Gastroesophageal sphincter (tissue), 4 donors: ENCODE data around the gene HLA-DMB. TPM values are rescaled to one million over a fixed set of nuclear protein-coding genes. Genes with fewer than 3 reads are reported as not detected.

Source experiments
- ATAC-seq: fragments of 150-250 bp; one replicate; pipeline ENCODE4 v1.9.1; 2016; ENCODE audit warnings: mild to moderate bottlenecking, moderate library complexity
- H3K27ac ChIP-seq, 4 donors: fragments of 200-600 bp; sonication (generic) in 3 of 4; 1 replicate in 3 of 4; 2 replicates in 1 of 4; pipeline ENCODE4 v1.5.1; 2016 to 2019
- H3K27me3 ChIP-seq: fragments of 200-600 bp; sonication (generic); one replicate; pipeline ENCODE4 v1.5.1; 2019
- H3K36me3 ChIP-seq, 2 donors: fragments of 200-600 bp; sonication (generic); one replicate each; pipeline ENCODE4 v1.5.1; 2019; ENCODE audit warnings: control low read depth in 1 of 2
- H3K4me1 ChIP-seq, 3 donors: fragments of 200-600 bp; sonication (generic); 1 replicate in 2 of 3; 2 replicates in 1 of 3; pipeline ENCODE4 v1.5.1; 2016 to 2019; ENCODE audit warnings: control low read depth in 2 of 3
- H3K4me3 ChIP-seq, 2 donors: fragments of 200-600 bp; sonication (generic); one replicate each; pipeline ENCODE4 v1.5.1; 2019; ENCODE audit warnings: mild to moderate bottlenecking in 1 of 2, moderate library complexity in 1 of 2
- H3K9me3 ChIP-seq, 3 donors: fragments of 200-600 bp; sonication (generic); one replicate each; pipeline ENCODE4 v1.5.1; 2017 to 2019; ENCODE audit warnings: control low read depth in 2 of 3
- CTCF ChIP-seq, 4 experiments: fragments of 200-600 bp in 2 of 4; fragments of 450-650 bp in 2 of 4; sonication (generic) in 1 of 4; IDR thresholded peaks; one replicate each; pipeline ENCODE4 v1.5.1; 2017 to 2019; ENCODE audit warnings: antibody characterized with exemption in 4 of 4, mild to moderate bottlenecking in 2 of 4, moderate library complexity in 2 of 4
- EP300 ChIP-seq: sonication (generic); formaldehyde crosslinking; IDR thresholded peaks from one replicate; pipeline ENCODE4 v1.6.1; 2017; ENCODE audit warnings: antibody characterized with exemption, mild to moderate bottlenecking
- POLR2A ChIP-seq, 2 donors: fragments of 450-650 bp; IDR thresholded peaks; one replicate each; pipeline ENCODE4 v1.6.1; 2017; ENCODE audit warnings: antibody characterized with exemption in 2 of 2, mild to moderate bottlenecking in 2 of 2, moderate library complexity in 1 of 2
- POLR2AphosphoS5 ChIP-seq: sonication (generic); formaldehyde crosslinking; IDR thresholded peaks from one replicate; pipeline ENCODE4 v1.6.1; 2017; ENCODE audit warnings: antibody characterized with exemption
- WGBS, 2 donors: methylation state at CpG; one replicate each; pipeline ENCODE4 v1.1.5; 2018; ENCODE audit warnings: low coverage in 1 of 2; 5-methylcytosine and 5-hydroxymethylcytosine counted together
- total RNA-seq, 4 donors: library from RNA; depleted of rRNA; stranded (reverse); fragments of >200 nt; gene quantifications; one replicate each; pipeline ENCODE4 v1.1.0, GENCODE V29; 2016

Gene HLA-DMB
- total RNA-seq, 4 donors from 2014 or later = 7.3 to 26.0 (median 11.6) TPM

- peak overlapping the region in 3 of 4 donors; percentile 98 to 100 (median 99) for H3K27ac ChIP-seq
- no peaks in the 10 kb centered on the region for H3K9me3 ChIP-seq
- H3K36me3 ChIP-seq = peaks cover 4 to 61% of the 10 kb centered on the region in 2 donors
- WGBS, 2 donors = 3 to 4% methylated on average over 3 to 4 of the region's 4 CpGs
- ATAC-seq = no peak
- no peaks in the 10 kb centered on the region for H3K27me3 ChIP-seq
- TF ChIP-seq POLR2A (IDR thresholded peaks at IDR 0.05) (no peak), CTCF (IDR thresholded peaks at IDR 0.05) (no peak), POLR2AphosphoS5 (no peak), EP300 (no peak)
- peaks cover 0 to 53% (median 16%) of the 10 kb centered on the region in 3 donors for H3K4me1 ChIP-seq
- H3K4me3 ChIP-seq = peak overlapping the region; percentile 91 to 97
Measured at GRCh38 chr6:32974016-32974333, 33.1 kb upstream of the HLA-DMB start.

- Histone ChIP-seq H3K4me1 (peaks cover 0 to 49% (median 16%) of the 10 kb centered on the region in 3 donors), H3K9me3 (no peaks in the 10 kb centered on the region), H3K4me3 (peak overlapping the region; percentile 91 to 97), H3K27me3 (no peaks in the 10 kb centered on the region), H3K27ac (peak overlapping the region in 3 of 4 donors; percentile 98 to 100 (median 99)), H3K36me3 (peaks cover 4 to 55% of the 10 kb centered on the region in 2 donors)
- no peak for ATAC-seq
- WGBS, 2 donors = 0% methylated on average over 10 of the region's 23 CpGs
- TF ChIP-seq POLR2A (IDR thresholded peaks at IDR 0.05) (no peak), CTCF (IDR thresholded peaks at IDR 0.05) (no peak), POLR2AphosphoS5 (no peak), EP300 (no peak)
Measured at GRCh38 chr6:32973144-32974015, 32.6 kb upstream of the HLA-DMB start.

- Histone ChIP-seq H3K27ac (peak overlapping the region; percentile 5 to 100 (median 98)), H3K9me3 (no peaks in the 10 kb centered on the region), H3K27me3 (no peaks in the 10 kb centered on the region), H3K4me3 (peak overlapping the region; percentile 91 to 97), H3K36me3 (peaks cover 4 to 46% of the 10 kb centered on the region in 2 donors), H3K4me1 (peaks cover 0 to 42% (median 16%) of the 10 kb centered on the region in 3 donors)
- no CpG with 5 or more reads among the region's 70 CpGs for WGBS, 2 donors
- no peak for ATAC-seq
- TF ChIP-seq CTCF (IDR thresholded peaks at IDR 0.05) (no peak), POLR2A (IDR thresholded peaks at IDR 0.05) (no peak), POLR2AphosphoS5 (no peak), EP300 (no peak)
Measured at GRCh38 chr6:32972353-32973143, 31.7 kb upstream of the HLA-DMB start.

- H3K36me3 ChIP-seq = peaks cover 4 to 39% of the 10 kb centered on the region in 2 donors
- H3K27ac ChIP-seq = peak overlapping the region; percentile 94 to 100 (median 98)
- TF ChIP-seq CTCF (IDR thresholded peaks at IDR 0.05) = peak in 3 of 4 experiments; percentile 11 to 41 (median 39)
- peak; percentile 99 to 100 for TF ChIP-seq POLR2A (IDR thresholded peaks at IDR 0.05)
- TF ChIP-seq POLR2AphosphoS5 = peak; percentile 100
- TF ChIP-seq EP300 = no peak
- no peaks in the 10 kb centered on the region for H3K27me3 ChIP-seq
- H3K4me3 ChIP-seq = peak overlapping the region; percentile 91 to 97
- peaks cover 2 to 42% (median 15%) of the 10 kb centered on the region in 3 donors for H3K4me1 ChIP-seq
- WGBS, 2 donors = no CpG with 5 or more reads among the region's 58 CpGs
- H3K9me3 ChIP-seq = no peaks in the 10 kb centered on the region
- ATAC-seq = peak; percentile 77
Measured at GRCh38 chr6:32971581-32972352, 30.9 kb upstream of the HLA-DMB start.
